Parathyroid adenoma (tissue), 2 donors: ENCODE results near the gene CIB1.
A peak's percentile ranks its signal among the peaks of the same experiment; 100 is the strongest.

ENCODE experiments used
- H2AFZ ChIP-seq: fragments of 300-600 bp; sonication (generic); one replicate; pipeline ENCODE4 v1.7.0; 2017; ENCODE audit warnings: antibody characterized with exemption, mild to moderate bottlenecking
- H3K27ac ChIP-seq: fragments of 300-600 bp; sonication (generic); one replicate; pipeline ENCODE4 v1.7.0; 2017
- H3K27me3 ChIP-seq: fragments of 300-600 bp; sonication (generic); one replicate; pipeline ENCODE4 v1.7.0; 2017; ENCODE audit warnings: low read length; ENCODE audit not compliant: control insufficient read depth, insufficient read depth
- H3K36me3 ChIP-seq: fragments of 300-600 bp; sonication (generic); one replicate; pipeline ENCODE4 v1.7.0; 2017; ENCODE audit warnings: low read length; ENCODE audit not compliant: control insufficient read depth, insufficient read depth
- H3K4me1 ChIP-seq: fragments of 300-600 bp; sonication (generic); one replicate; pipeline ENCODE4 v1.7.0; 2017; ENCODE audit warnings: control low read depth
- H3K4me2 ChIP-seq: fragments of 300-600 bp; sonication (generic); one replicate; pipeline ENCODE4 v1.7.0; 2017; ENCODE audit warnings: low read length
- H3K4me3 ChIP-seq: fragments of 300-600 bp; sonication (generic); one replicate; pipeline ENCODE4 v1.7.0; 2017; ENCODE audit warnings: low read depth, low read length
- H3K79me2 ChIP-seq: fragments of 300-600 bp; sonication (generic); one replicate; pipeline ENCODE4 v1.7.0; 2017; ENCODE audit warnings: control low read depth
- H3K9ac ChIP-seq: fragments of 300-600 bp; sonication (generic); one replicate; pipeline ENCODE4 v1.7.0; 2017; ENCODE audit warnings: mild to moderate bottlenecking
- H3K9me3 ChIP-seq: fragments of 300-600 bp; sonication (generic); one replicate; pipeline ENCODE4 v1.7.0; 2017; ENCODE audit warnings: low read length; ENCODE audit not compliant: control insufficient read depth
- CTCF ChIP-seq: fragments of 300-600 bp; sonication (generic); IDR thresholded peaks from one replicate; pipeline ENCODE4 v1.7.0; 2017; ENCODE audit warnings: antibody characterized with exemption, mild to moderate bottlenecking
- donor health status: primary hyperparathyroidism.

CIB1 gene

GRCh38 chr15:90201130-90201943, 32.4 kb downstream of the CIB1 start, which contains the start of gene SEMA4B:
TSS of gene SEMA4B (plus strand) at chr15:90201330. CDS start at chr15:90201579, 249 bp downstream.
- Histone ChIP-seq H3K27me3 (no peaks in the 10 kb centered on the region), H3K36me3 (no peaks in the 10 kb centered on the region), H3K4me3 (peak within 1 kb of the TSS; percentile 66), H3K4me2 (peak within 1 kb of the TSS; percentile 92), H3K4me1 (peaks cover 8% of the 10 kb centered on the region), H3K27ac (peak within 1 kb of the TSS; percentile 64), H3K9ac (peak within 1 kb of the TSS; percentile 37), H3K79me2 (peaks cover 26% of the 10 kb centered on the region), H3K9me3 (no peaks in the 10 kb centered on the region), H2AFZ (peak within 1 kb of the TSS; percentile 76)
- TF ChIP-seq CTCF = no peak

GRCh38 chr15:90200534-90201129, 33.1 kb downstream of the CIB1 start:
- H3K9me3 ChIP-seq = no peaks in the 10 kb centered on the region
- peaks cover 26% of the 10 kb centered on the region for H3K79me2 ChIP-seq
- no peak overlapping the region for H3K9ac ChIP-seq
- peak overlapping the region; percentile 76 for H2AFZ ChIP-seq
- H3K27ac ChIP-seq = peak overlapping the region; percentile 64
- H3K4me1 ChIP-seq = peaks cover 4% of the 10 kb centered on the region
- H3K4me3 ChIP-seq = peak overlapping the region; percentile 66
- H3K36me3 ChIP-seq = no peaks in the 10 kb centered on the region
- no peaks in the 10 kb centered on the region for H3K27me3 ChIP-seq
- TF ChIP-seq CTCF = no peak
- H3K4me2 ChIP-seq = peak overlapping the region; percentile 92

- TF ChIP-seq CTCF = no peak
Measured at GRCh38 chr15:90194655-90195054, 39.1 kb downstream of the CIB1 start.

GRCh38 chr15:90192961-90193786, 40.6 kb downstream of the CIB1 start:
- Histone ChIP-seq H3K4me1 (peaks cover 8% of the 10 kb centered on the region), H3K27ac (peak overlapping the region; percentile 68), H3K27me3 (no peaks in the 10 kb centered on the region), H3K4me2 (no peak overlapping the region), H3K9ac (no peak overlapping the region), H2AFZ (no peak overlapping the region), H3K9me3 (no peaks in the 10 kb centered on the region), H3K4me3 (no peak overlapping the region), H3K79me2 (peaks cover 3% of the 10 kb centered on the region), H3K36me3 (no peaks in the 10 kb centered on the region)
- TF ChIP-seq CTCF = no peak

More at GRCh38 chr15:90194655-90195054, 39.1 kb downstream of the CIB1 start:
- Histone ChIP-seq H2AFZ (no peak overlapping the region), H3K27ac (no peak overlapping the region), H3K4me2 (no peak overlapping the region), H3K79me2 (peaks cover 3% of the 10 kb centered on the region), H3K9ac (no peak overlapping the region), H3K9me3 (no peaks in the 10 kb centered on the region), H3K27me3 (no peaks in the 10 kb centered on the region), H3K4me1 (peaks cover 8% of the 10 kb centered on the region), H3K4me3 (no peak overlapping the region), H3K36me3 (no peaks in the 10 kb centered on the region)
